Ovary (tissue), 9 donors: ENCODE measurements around the gene GEMIN4. TPM values are rescaled to one million over a fixed set of nuclear protein-coding genes. Genes with fewer than 3 reads are reported as not detected.

ENCODE experiments used
- DNase-seq, 5 donors: peaks; one replicate each; pipeline ENCODE4 v3.0.0-alpha.2; 2019 to 2020
- H3K27ac ChIP-seq, 2 donors: fragments of 200-600 bp; one replicate each; pipeline versions ENCODE4 v1.5.1 to v1.8.0; 2019 to 2022
- H3K27me3 ChIP-seq: fragments of 200-600 bp; one replicate; pipeline ENCODE4 v1.8.0; 2022
- H3K36me3 ChIP-seq: fragments of 200-600 bp; sonication (generic); one replicate; pipeline ENCODE4 v1.5.1; 2019
- H3K4me1 ChIP-seq: one replicate; pipeline ENCODE4 v1.8.1; 2013; ENCODE audit warnings: mild to moderate bottlenecking, moderate library complexity; ENCODE audit not compliant: insufficient read depth
- H3K4me3 ChIP-seq: fragments of 200-600 bp; sonication (generic); one replicate; pipeline ENCODE4 v1.5.1; 2017
- H3K9me3 ChIP-seq, 2 donors: fragments of 200-600 bp in 1 of 2; sonication (generic) in 1 of 2; one replicate each; pipeline versions ENCODE4 v1.5.1 to v1.8.1; 2013 to 2019; ENCODE audit warnings: mild to moderate bottlenecking in 1 of 2, moderate library complexity in 1 of 2
- EP300 ChIP-seq: sonication (generic); formaldehyde crosslinking; IDR thresholded peaks from one replicate; pipeline ENCODE4 v1.6.1; 2017; ENCODE audit warnings: antibody characterized with exemption
- POLR2A ChIP-seq: fragments of 450-650 bp; IDR thresholded peaks from one replicate; pipeline ENCODE4 v1.6.1; 2017; ENCODE audit warnings: antibody characterized with exemption, mild to moderate bottlenecking, moderate library complexity
- WGBS, 3 donors: extraction: QIAGEN DNeasy Blood & Tissue Kit in 1 of 3; methylation state at CpG; one replicate each; pipeline versions ENCODE4 v1.1.5 to v1.1.7; 2013 to 2017; 5-methylcytosine and 5-hydroxymethylcytosine counted together
- intact Hi-C, 4 donors: fragments of 100-400 bp; cut with DNase I; formaldehyde crosslinking; loops; one replicate each; pipeline versions ENCODE4 v1.11.0 to v1.15.1; 2022 to 2023
- polyA plus RNA-seq, 2 donors: library from polyadenylated mRNA; stranded (reverse); fragments of 200-250 nt in 1 of 2; fragments of 350-450 nt in 1 of 2; fragmentation: Illumina TruSeq in 1 of 2; extraction: RNeasy Lipid Tissue Mini Kit (QIAGEN cat#74804) in 1 of 2; gene quantifications; one replicate each; pipeline ENCODE4 v1.2.3, GENCODE V29; 2013 to 2014
- total RNA-seq, 7 donors: library from RNA; depleted of rRNA in 2 of 7; stranded (reverse); fragments of >200 nt in 2 of 7; fragmentation: NEBNext Ultra II Directional in 3 of 7; extraction: Animal tissue kit (Norgen Biotek cat#: 25700) in 3 of 7; gene quantifications; one replicate each; pipeline versions ENCODE4 v1.1.0 to v1.2.4, GENCODE V29; 2016 to 2023
- TF ChIP-seq, protein P1 (sequence below), 3 donors: fragments of 450-650 bp in 2 of 3; fragments of 200-600 bp in 1 of 3; IDR thresholded peaks; one replicate each; pipeline versions ENCODE4 v1.5.1 to v1.8.0; 2016 to 2022; ENCODE audit warnings: antibody characterized with exemption in 3 of 3, mild to moderate bottlenecking in 1 of 3
- donor health status: DM: no; HTN: no; CAD: no; lungs with moderate emphysema.
- donor health status: DM: no; HTN: no; CAD: no.
- donor health status: Bipolar disorder and iron deficiency.
- donor health status: DM: yes; HTN: yes; CAD: no.
- donor health status: DM: no; HTN: no; CAD: no.
- donor health status: DM: yes; HTN: yes; CAD: no.

The GEMIN4 gene
- total and polyA plus RNA-seq, 9 donors, result 10.9 to 31.3 (median 21.7) TPM

DNA sequence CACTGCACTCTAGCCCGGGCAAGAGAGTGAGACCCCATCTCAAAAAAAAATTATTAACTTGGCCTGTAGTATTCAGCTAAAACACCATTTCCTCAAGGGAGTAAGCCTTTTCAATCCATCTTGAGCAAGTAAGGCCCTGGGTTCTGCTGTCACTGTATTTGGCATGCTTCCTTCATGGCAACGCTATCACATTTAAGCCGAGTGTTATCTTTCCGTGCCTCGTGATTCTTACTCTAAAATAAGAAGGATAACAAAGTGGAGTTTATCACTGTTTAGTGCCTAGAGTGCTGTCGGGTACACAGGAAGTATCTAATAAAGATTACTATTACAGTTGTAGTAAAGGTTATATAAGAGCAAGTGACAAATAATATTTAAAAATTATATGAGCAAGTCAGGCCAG is 46.2 kb downstream of the GEMIN4 start:
- Histone ChIP-seq H3K4me3 (no peak overlapping the region), H3K27me3 (no peaks in the 10 kb centered on the region), H3K9me3 (no peaks in the 10 kb centered on the region), H3K27ac (no peak overlapping the region), H3K4me1 (no peaks in the 10 kb centered on the region), H3K36me3 (no peaks in the 10 kb centered on the region)
- WGBS, 3 donors, result 65 to 86% (median 65%) methylated on average over 6 of the region's 6 CpGs
- TF ChIP-seq, protein P1, sequence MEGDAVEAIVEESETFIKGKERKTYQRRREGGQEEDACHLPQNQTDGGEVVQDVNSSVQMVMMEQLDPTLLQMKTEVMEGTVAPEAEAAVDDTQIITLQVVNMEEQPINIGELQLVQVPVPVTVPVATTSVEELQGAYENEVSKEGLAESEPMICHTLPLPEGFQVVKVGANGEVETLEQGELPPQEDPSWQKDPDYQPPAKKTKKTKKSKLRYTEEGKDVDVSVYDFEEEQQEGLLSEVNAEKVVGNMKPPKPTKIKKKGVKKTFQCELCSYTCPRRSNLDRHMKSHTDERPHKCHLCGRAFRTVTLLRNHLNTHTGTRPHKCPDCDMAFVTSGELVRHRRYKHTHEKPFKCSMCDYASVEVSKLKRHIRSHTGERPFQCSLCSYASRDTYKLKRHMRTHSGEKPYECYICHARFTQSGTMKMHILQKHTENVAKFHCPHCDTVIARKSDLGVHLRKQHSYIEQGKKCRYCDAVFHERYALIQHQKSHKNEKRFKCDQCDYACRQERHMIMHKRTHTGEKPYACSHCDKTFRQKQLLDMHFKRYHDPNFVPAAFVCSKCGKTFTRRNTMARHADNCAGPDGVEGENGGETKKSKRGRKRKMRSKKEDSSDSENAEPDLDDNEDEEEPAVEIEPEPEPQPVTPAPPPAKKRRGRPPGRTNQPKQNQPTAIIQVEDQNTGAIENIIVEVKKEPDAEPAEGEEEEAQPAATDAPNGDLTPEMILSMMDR (IDR thresholded peaks at IDR 0.05), result no peak
- no peak for TF ChIP-seq EP300
- TF ChIP-seq POLR2A, result no peak
- no peak for DNase-seq
- intact Hi-C loops, result no loop called here

DNA sequence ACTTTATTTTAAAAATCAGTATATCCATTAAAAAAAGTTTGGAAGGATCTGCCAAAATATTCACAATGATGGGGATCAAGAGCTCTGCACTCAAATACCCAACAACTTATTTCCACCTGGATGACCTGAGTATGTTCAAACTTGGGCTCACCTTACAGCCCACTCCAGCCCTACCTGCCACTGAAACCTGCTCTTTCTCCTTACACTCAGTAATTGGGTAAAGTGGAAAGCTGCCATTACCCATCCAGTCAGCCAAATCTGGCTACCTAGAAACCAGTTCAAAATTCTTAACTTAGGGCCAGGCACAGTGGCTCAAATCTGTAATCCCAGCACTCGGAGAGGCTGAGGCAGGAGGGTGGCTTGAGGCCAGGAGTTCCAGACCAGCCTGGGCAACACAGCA is 47.1 kb downstream of the GEMIN4 start:
- Histone ChIP-seq H3K27me3 (no peaks in the 10 kb centered on the region), H3K4me1 (no peaks in the 10 kb centered on the region), H3K27ac (no peak overlapping the region), H3K4me3 (no peak overlapping the region), H3K9me3 (no peaks in the 10 kb centered on the region), H3K36me3 (no peaks in the 10 kb centered on the region)
- intact Hi-C loops, result no loop called here
- WGBS, 3 donors, result 83 to 95% (median 94%) methylated on average over 1 of the region's 1 CpG
- DNase-seq, result no peak
- TF ChIP-seq EP300 (no peak), POLR2A (no peak)
- TF ChIP-seq, protein P1 (IDR thresholded peaks at IDR 0.05), result no peak

DNA sequence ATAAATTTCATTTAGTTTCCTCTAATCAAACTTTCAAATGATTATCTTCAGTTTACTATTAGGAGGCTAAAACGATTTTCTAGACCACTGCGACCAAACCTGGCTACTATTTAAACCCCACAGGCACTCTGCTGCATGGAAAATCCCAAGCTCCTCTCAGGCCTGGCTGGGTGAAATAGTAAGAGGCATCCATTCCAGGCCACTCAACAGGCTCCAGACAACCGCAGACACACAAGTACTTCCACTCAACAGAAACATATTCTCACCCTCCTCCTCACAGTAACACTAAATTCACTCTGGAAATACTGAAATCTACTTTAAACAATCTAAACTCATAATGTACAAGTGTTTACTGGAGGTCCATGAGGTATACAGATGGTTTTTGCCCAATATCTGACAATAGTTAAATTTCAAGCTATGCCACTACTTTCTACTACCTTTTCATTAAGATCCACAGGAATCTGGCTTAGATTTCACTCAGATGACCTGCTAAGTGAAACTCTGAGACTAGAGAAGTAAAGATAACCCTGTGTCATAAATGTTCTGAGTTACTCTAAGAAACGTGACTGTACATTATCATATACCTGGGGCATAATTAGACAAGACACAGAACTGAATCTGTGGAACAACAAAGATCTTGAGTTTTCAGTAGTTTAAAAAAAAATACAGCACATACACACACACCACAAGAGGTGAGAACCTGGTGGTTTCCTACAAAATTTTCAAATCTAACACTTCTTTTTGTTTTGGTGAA is 47.8 kb downstream of the GEMIN4 start:
- Histone ChIP-seq H3K4me3 (no peak overlapping the region), H3K27ac (no peak overlapping the region), H3K27me3 (no peaks in the 10 kb centered on the region), H3K9me3 (no peaks in the 10 kb centered on the region), H3K4me1 (peaks cover 2% of the 10 kb centered on the region), H3K36me3 (no peaks in the 10 kb centered on the region)
- 78 to 87% (median 83%) methylated on average over 4 of the region's 4 CpGs for WGBS, 3 donors
- intact Hi-C loops, result loop anchor here in 2 of 4 donors (5.0 kb wide), 1 partner anchor 292 kb away; a partner anchor contains a TSS
- TF ChIP-seq EP300, result no peak
- TF ChIP-seq, protein P1 (IDR thresholded peaks at IDR 0.05), result no peak
- TF ChIP-seq POLR2A, result no peak
- DNase-seq, result no peak

DNA sequence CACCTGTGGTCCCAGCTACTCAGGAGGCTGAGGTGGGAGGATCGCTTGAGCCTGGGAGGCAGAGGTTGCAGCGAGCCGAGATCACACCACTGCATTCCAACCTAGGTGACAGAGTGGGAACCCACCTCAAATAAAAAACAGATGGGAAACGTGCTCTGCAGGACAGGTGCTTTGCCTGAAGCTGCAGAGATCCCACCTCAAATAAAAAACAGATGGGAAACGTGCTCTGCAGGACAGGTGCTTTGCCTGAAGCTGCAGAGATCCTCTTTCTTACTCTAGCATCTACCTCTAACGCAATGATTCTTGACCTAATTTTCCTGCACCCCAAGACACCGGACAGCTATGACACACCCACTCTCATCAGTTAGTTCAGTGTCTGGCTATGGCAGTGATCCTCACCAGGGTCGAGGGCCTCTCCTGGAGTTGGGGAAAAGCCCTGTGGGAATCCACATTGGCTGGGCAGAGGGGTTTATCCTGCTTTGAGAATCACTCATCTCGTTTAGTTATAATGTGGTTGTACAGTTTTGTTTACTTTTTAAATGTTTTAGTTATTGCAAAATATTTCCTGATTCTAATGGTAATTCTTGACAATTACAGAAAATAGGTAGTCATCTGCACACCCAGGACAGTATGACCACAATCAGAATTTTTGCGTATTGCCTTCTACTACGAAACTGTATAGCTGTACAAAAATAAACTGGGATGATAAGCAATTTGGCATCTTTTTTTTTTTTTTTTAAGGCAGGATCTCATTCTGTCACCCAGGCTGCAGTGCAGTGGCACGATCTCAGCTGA is 48.8 kb downstream of the GEMIN4 start:
- Histone ChIP-seq H3K4me1 (peaks cover 2% of the 10 kb centered on the region), H3K9me3 (no peaks in the 10 kb centered on the region), H3K27ac (no peak overlapping the region), H3K27me3 (no peaks in the 10 kb centered on the region), H3K4me3 (no peak overlapping the region), H3K36me3 (no peaks in the 10 kb centered on the region)
- WGBS, 3 donors, result 75 to 82% (median 80%) methylated on average over 12 of the region's 12 CpGs
- no peak for DNase-seq
- TF ChIP-seq POLR2A (no peak), EP300 (no peak)
- TF ChIP-seq, protein P1 (IDR thresholded peaks at IDR 0.05), result no peak
- intact Hi-C loops, result loop anchor here in 2 of 4 donors (5.0 kb wide), 1 partner anchor 291 kb away; a partner anchor contains a TSS
